Measurements from ENCODE around the gene PACSIN3. TPM values are rescaled to one million over a fixed set of nuclear protein-coding genes. Genes with fewer than 3 reads are reported as not detected.

The PACSIN3 gene
- total RNA-seq, 1 donor from 2014 or later: 1.5 TPM

GRCh38 chr11:47171856-47172255 is 14.4 kb downstream of the PACSIN3 start:
- Mint-ChIP-seq H3K9me3 (no peaks in the 10 kb centered on the region), H3K36me3 (ENCODE audit: low read depth) (peaks cover 78% of the 10 kb centered on the region), H3K4me1 (peaks cover 21% of the 10 kb centered on the region), H3K27me3 (no peaks in the 10 kb centered on the region), H3K4me3 (no peak overlapping the region), H3K27ac (no peak overlapping the region)
- no peak for DNase-seq
- intact Hi-C loops (cut with micrococcal nuclease): no loop called here
- ChIA-PET CTCF (interaction anchor here (0.8 to 1.4 kb wide), 4 partner anchors 9 to 241 kb away, joined by 3 read pairs; no protein-coding TSS in a partner anchor), POLR2A (interaction anchor here (0.5 to 1.2 kb wide), 5 partner anchors 15 to 278 kb away, joined by 3 to 4 read pairs (median 3); partner anchors contain the start of gene PSMC3)
- ATAC-seq (ENCODE audit: low read depth): no peak
- TF ChIP-seq, protein P1, sequence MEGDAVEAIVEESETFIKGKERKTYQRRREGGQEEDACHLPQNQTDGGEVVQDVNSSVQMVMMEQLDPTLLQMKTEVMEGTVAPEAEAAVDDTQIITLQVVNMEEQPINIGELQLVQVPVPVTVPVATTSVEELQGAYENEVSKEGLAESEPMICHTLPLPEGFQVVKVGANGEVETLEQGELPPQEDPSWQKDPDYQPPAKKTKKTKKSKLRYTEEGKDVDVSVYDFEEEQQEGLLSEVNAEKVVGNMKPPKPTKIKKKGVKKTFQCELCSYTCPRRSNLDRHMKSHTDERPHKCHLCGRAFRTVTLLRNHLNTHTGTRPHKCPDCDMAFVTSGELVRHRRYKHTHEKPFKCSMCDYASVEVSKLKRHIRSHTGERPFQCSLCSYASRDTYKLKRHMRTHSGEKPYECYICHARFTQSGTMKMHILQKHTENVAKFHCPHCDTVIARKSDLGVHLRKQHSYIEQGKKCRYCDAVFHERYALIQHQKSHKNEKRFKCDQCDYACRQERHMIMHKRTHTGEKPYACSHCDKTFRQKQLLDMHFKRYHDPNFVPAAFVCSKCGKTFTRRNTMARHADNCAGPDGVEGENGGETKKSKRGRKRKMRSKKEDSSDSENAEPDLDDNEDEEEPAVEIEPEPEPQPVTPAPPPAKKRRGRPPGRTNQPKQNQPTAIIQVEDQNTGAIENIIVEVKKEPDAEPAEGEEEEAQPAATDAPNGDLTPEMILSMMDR (IDR thresholded peaks at IDR 0.05): no peak

GRCh38 chr11:47171061-47171838 is 15.0 kb downstream of the PACSIN3 start:
- POLR2A ChIA-PET: interaction anchor here (0.6 to 1.2 kb wide), 4 partner anchors 16 to 544 kb away, joined by 3 read pairs; partner anchors contain the start of gene PSMC3
- H3K4me3 Mint-ChIP-seq: no peak overlapping the region

DNA sequence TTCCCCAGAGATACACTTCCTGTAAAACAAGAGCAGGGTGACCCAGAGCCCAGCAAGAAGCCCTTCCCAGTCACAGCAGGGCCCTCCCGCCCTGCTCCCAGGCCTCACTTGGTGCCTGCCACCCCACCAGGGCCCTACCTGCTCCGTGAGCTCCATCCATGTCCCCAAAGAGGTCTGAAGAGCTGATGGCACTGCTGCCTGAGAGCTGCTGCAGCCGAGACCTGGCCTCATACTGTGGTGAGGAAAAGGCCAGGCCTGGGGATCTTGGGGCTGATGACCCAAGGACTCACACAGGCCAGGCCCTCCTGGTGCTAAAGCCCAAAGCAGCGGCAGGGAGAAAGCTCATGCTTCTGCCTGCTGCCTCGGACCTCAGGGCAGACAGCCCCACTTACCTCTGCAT is 19.9 kb downstream of the PACSIN3 start:
- Mint-ChIP-seq H3K36me3 (ENCODE audit: low read depth) (peaks cover 76% of the 10 kb centered on the region), H3K27me3 (no peaks in the 10 kb centered on the region), H3K4me1 (no peaks in the 10 kb centered on the region), H3K9me3 (no peaks in the 10 kb centered on the region), H3K4me3 (no peak overlapping the region), H3K27ac (no peak overlapping the region)
- TF ChIP-seq, protein P1 (IDR thresholded peaks at IDR 0.05): no peak
- no peak for ATAC-seq (ENCODE audit: low read depth)
- ChIA-PET CTCF (no interaction called here), POLR2A (no interaction called here)
- intact Hi-C loops (cut with micrococcal nuclease): no loop called here
- DNase-seq: no peak

More at GRCh38 chr11:47171061-47171838, 15.0 kb downstream of the PACSIN3 start:
- no peak overlapping the region for H3K27ac Mint-ChIP-seq
- CTCF ChIA-PET: interaction anchor here (1.1 to 1.3 kb wide), 2 partner anchors 18 to 241 kb away, joined by 3 read pairs; no protein-coding TSS in a partner anchor
- H3K27me3 Mint-ChIP-seq: no peaks in the 10 kb centered on the region
- no peaks in the 10 kb centered on the region for H3K9me3 Mint-ChIP-seq
- TF ChIP-seq, protein P1 (IDR thresholded peaks at IDR 0.05): no peak
- DNase-seq (no peak), ATAC-seq (ENCODE audit: low read depth) (no peak)
- peaks cover 80% of the 10 kb centered on the region for H3K36me3 Mint-ChIP-seq (ENCODE audit: low read depth)
- intact Hi-C loops (cut with micrococcal nuclease): no loop called here
- peaks cover 21% of the 10 kb centered on the region for H3K4me1 Mint-ChIP-seq

GRCh38 chr11:47165253-47165840 is 20.9 kb downstream of the PACSIN3 start:
- intact Hi-C loops (cut with micrococcal nuclease): no loop called here
- Mint-ChIP-seq H3K27ac (no peak overlapping the region), H3K36me3 (ENCODE audit: low read depth) (peaks cover 67% of the 10 kb centered on the region), H3K4me3 (no peak overlapping the region), H3K9me3 (no peaks in the 10 kb centered on the region), H3K4me1 (no peaks in the 10 kb centered on the region), H3K27me3 (no peaks in the 10 kb centered on the region)
- DNase-seq (no peak), ATAC-seq (ENCODE audit: low read depth) (no peak)
- TF ChIP-seq, protein P1 (IDR thresholded peaks at IDR 0.05): no peak
- ChIA-PET POLR2A (no interaction called here), CTCF (interaction anchor here (3.0 kb wide), 1 partner anchor 13 kb away, joined by 11 read pairs; no protein-coding TSS in a partner anchor)

- no peak overlapping the region for H3K27ac Mint-ChIP-seq
- POLR2A ChIA-PET: no interaction called here
- no peaks in the 10 kb centered on the region for H3K9me3 Mint-ChIP-seq
These were observed 21.9 kb downstream of the PACSIN3 start for GRCh38 chr11:47164321-47164720.

More at GRCh38 chr11:47164321-47164720, 21.9 kb downstream of the PACSIN3 start:
- TF ChIP-seq, protein P1 (IDR thresholded peaks at IDR 0.05): no peak
- Mint-ChIP-seq H3K27me3 (no peaks in the 10 kb centered on the region), H3K4me1 (no peaks in the 10 kb centered on the region), H3K36me3 (ENCODE audit: low read depth) (peaks cover 63% of the 10 kb centered on the region), H3K4me3 (no peak overlapping the region)
- ATAC-seq (ENCODE audit: low read depth): no peak
- CTCF ChIA-PET: interaction anchor here (3.0 kb wide), 1 partner anchor 12 kb away, joined by 11 read pairs; no protein-coding TSS in a partner anchor
- intact Hi-C loops (cut with micrococcal nuclease): loop anchor here (5.0 kb wide), 1 partner anchor 777 kb away; no protein-coding TSS in a partner anchor
- DNase-seq: no peak
